K562 (cell line): Measurements from ENCODE around the gene SNCG. TPM values are rescaled to one million over a fixed set of nuclear protein-coding genes. Genes with fewer than 3 reads are reported as not detected.
A peak's percentile ranks its signal among the peaks of the same experiment; 100 is the strongest.
"Not testable (repeated sequence)": the region's sequence is repeated elsewhere in the genome, so short reads cannot be mapped to it uniquely, and the experiment has no call there.

Experiments
- ATAC-seq: fragments of 200-7000 bp; cut with Tn5 transposase; 3 replicates; pipeline ENCODE4 v1.9.1; 2020; ENCODE audit warnings: moderate library complexity
- BruUV-seq: library from RNA; stranded (reverse); fragments of 400-500 nt; replicated peaks from 2 replicates; lab custom pipeline; 2021; lab: Mats Ljungman, UMichigan
- CTCF ChIA-PET: fragments of 300-600 bp; formaldehyde crosslinking; extraction: SDS; loops from one replicate; lab custom pipeline; 2021; ENCODE audit warnings: low intra/inter-chr PET ratio; lab: Yijun Ruan, JAX
- POLR2A ChIA-PET: fragments of 300-600, 350-650 bp; sonication (Branson Sonifier 250); formaldehyde crosslinking; extraction: SDS; loops from one replicate; lab custom pipeline; 2021; ENCODE audit warnings: antibody characterized with exemption, inconsistent platforms; lab: Yijun Ruan, JAX
- DNase-seq, 4 experiments: peaks; one replicate each; pipeline versions ENCODE4 v3.0.0 to v3.0.0-alpha.2; 2011 to 2018; ENCODE audit warnings: low spot score in 3 of 4, mixed read lengths in 3 of 4; ENCODE audit errors: extremely low read depth in 1 of 4
- FAIRE-seq: peaks from 2 replicates; lab custom pipeline; 2011; peaks lifted over from hg19 to GRCh38; lab: Jason Lieb, UNC
- H2AFZ ChIP-seq: 2 replicates; pipeline ENCODE4 v1.6.0; 2011; ENCODE audit warnings: low read depth, low read length, control low read depth, inconsistent platforms
- H3K27ac ChIP-seq: fragments of 200-600 bp; 3 replicates; pipeline ENCODE4 v1.8.0; 2011; ENCODE audit warnings: low read depth, mild to moderate bottlenecking, control low read depth, inconsistent platforms, low read length, moderate library complexity, mixed read lengths; ENCODE audit errors: extremely low read depth
- H3K27me3 ChIP-seq, 2 experiments: fragments of 300-600 bp in 1 of 2; 2 replicates in 1 of 2; 3 replicates in 1 of 2; pipeline versions ENCODE4 v1.6.0 to v1.8.0; 2011; ENCODE audit warnings: inconsistent platforms in 2 of 2, low read length in 2 of 2, mild to moderate bottlenecking in 1 of 2, mixed read lengths in 1 of 2, moderate library complexity in 1 of 2; ENCODE audit not compliant: control insufficient read depth in 2 of 2, insufficient read depth in 2 of 2
- H3K36me3 ChIP-seq: fragments of 300-600 bp; 3 replicates; pipeline ENCODE4 v1.8.0; 2011; ENCODE audit warnings: mild to moderate bottlenecking, low read length, inconsistent platforms; ENCODE audit not compliant: control insufficient read depth, insufficient read depth
- H3K4me1 ChIP-seq, 2 experiments: fragments of 200-600 bp in 1 of 2; replicated peaks in 1 of 2; 2 replicates in 1 of 2; 3 replicates in 1 of 2; pipeline versions ENCODE4 v1.5.1 to v1.8.0; 2011; ENCODE audit warnings: inconsistent platforms in 2 of 2, low read length in 2 of 2, mild to moderate bottlenecking in 1 of 2, mixed read lengths in 1 of 2, moderate library complexity in 1 of 2; ENCODE audit not compliant: control insufficient read depth in 2 of 2, insufficient read depth in 2 of 2
- H3K4me2 ChIP-seq: 2 replicates; pipeline ENCODE4 v1.6.1; 2011; ENCODE audit warnings: low read length, control low read depth, inconsistent platforms, mixed read lengths; ENCODE audit not compliant: insufficient read depth
- H3K4me3 ChIP-seq: fragments of 200-600 bp; sonication (generic), shearing (Covaris generic); 2 replicates; pipeline ENCODE4 v1.5.1; 2016; ENCODE audit warnings: control low read depth, inconsistent platforms
- H3K79me2 ChIP-seq: fragments of 200-600 bp; 3 replicates; pipeline ENCODE4 v1.8.0; 2011; ENCODE audit warnings: low read length, inconsistent platforms; ENCODE audit not compliant: control insufficient read depth, insufficient read depth
- H3K9ac ChIP-seq, 2 experiments: 2 replicates each; pipeline versions ENCODE4 v1.6.0 to v1.6.1; 2011; ENCODE audit warnings: low read depth in 2 of 2, low read length in 2 of 2, control low read depth in 1 of 2, inconsistent platforms in 1 of 2, mild to moderate bottlenecking in 1 of 2, mixed read lengths in 1 of 2; ENCODE audit not compliant: insufficient read depth in 1 of 2
- H3K9me1 ChIP-seq: one replicate; pipeline ENCODE4 v1.6.0; 2011; ENCODE audit warnings: inconsistent platforms, mild to moderate bottlenecking, low read length, moderate library complexity; ENCODE audit not compliant: control insufficient read depth, insufficient read depth
- H3K9me3 ChIP-seq: replicated peaks from 2 replicates; pipeline ENCODE4 v1.5.1; 2011; ENCODE audit warnings: low read depth, low read length, inconsistent platforms; ENCODE audit not compliant: control insufficient read depth, insufficient read depth
- H4K20me1 ChIP-seq: replicated peaks from 2 replicates; pipeline ENCODE4 v1.6.1; 2011; ENCODE audit warnings: low read length, inconsistent platforms, mixed read lengths; ENCODE audit not compliant: control insufficient read depth, insufficient read depth
- CEBPB ChIP-seq: fragments of 450-650 bp; IDR thresholded peaks from 2 replicates; pipeline ENCODE4 v1.6.1; 2016; ENCODE audit warnings: missing genetic modification characterization, missing compliant biosample characterization
- ZNF592 ChIP-seq: fragments of 450-650 bp; IDR thresholded peaks from 2 replicates; pipeline ENCODE4 v1.6.1; 2017; ENCODE audit warnings: antibody characterized with exemption, mild to moderate bottlenecking
- WGBS: fragments of 100-300 bp; shearing (Covaris generic); methylation state at CpG from one replicate; pipeline ENCODE4 v1.1.6; 2016; ENCODE audit warnings: low coverage, mixed read lengths; ENCODE audit not compliant: insufficient coverage; ENCODE audit errors: missing lambda C conversion rate; 5-methylcytosine and 5-hydroxymethylcytosine counted together
- in situ Hi-C: fragments of 300-500 bp; cut with MboI; formaldehyde crosslinking; loops from 4 replicates; pipeline ENCODE4 v1.15.0; 2018; ENCODE audit warnings: inconsistent platforms, mixed read lengths
- intact Hi-C: fragments of 100-400 bp; cut with micrococcal nuclease; formaldehyde crosslinking; loops from 2 replicates; pipeline ENCODE4 v1.14.2; 2022
- polyA plus RNA-seq, 8 experiments: library from polyadenylated mRNA; depleted of rRNA in 4 of 8; stranded (reverse) in 5 of 8; unstranded in 3 of 8; fragments of >200 nt; fragmentation: Nextera tagmentation in 2 of 8; fragmentation: Illumina TruSeq in 1 of 8; extraction: Ambion mirVana in 2 of 8; extraction: Trizol in 1 of 8; gene quantifications; 2 replicates each; pipeline versions ENCODE4 v1.2.1 to v1.2.3, GENCODE V29; 2011 to 2014; ENCODE audit warnings: inconsistent platforms in 1 of 8, missing spikeins in 1 of 8
- total RNA-seq, 7 experiments: library from RNA; depleted of rRNA in 6 of 7; stranded (reverse); fragments of >200 nt in 6 of 7; fragmentation: Illumina TruSeq in 2 of 7; extraction: Trizol in 2 of 7; gene quantifications; 2 replicates each; pipeline versions ENCODE4 v1.2.1 to v1.2.3, GENCODE V29; 2011 to 2021; ENCODE audit warnings: low replicate concordance in 1 of 7

The SNCG gene
- total and polyA plus RNA-seq, 9 of the 15 experiments (the other 6 are each of a cell fraction or from before 2014, with no cell fraction given): 9.8 to 146 (median 93.6) TPM

GRCh38 chr10:86940076-86940475 is 18.3 kb upstream of the SNCG start:
- not testable (repeated sequence) for ATAC-seq, H3K9me3 ChIP-seq, H3K36me3 ChIP-seq, H3K9me1 ChIP-seq
- H2AFZ ChIP-seq: peak overlapping the region; percentile 30; the same call in 1 of the 2 replicates
- peak; percentile 54 for TF ChIP-seq CEBPB (tag)
- TF ChIP-seq, all 486 proteins: peak for 1; not testable (repeated sequence) for 485
- DNase-seq, BruUV-seq, H3K9ac ChIP-seq, H3K4me3 ChIP-seq, H3K27ac ChIP-seq, H3K4me2 ChIP-seq, H4K20me1 ChIP-seq, H3K79me2 ChIP-seq, FAIRE-seq, intact Hi-C loops, H3K27me3 ChIP-seq, in situ Hi-C loops: not testable (repeated sequence)
- ChIA-PET POLR2A (interaction anchor here (0.7 kb wide), 1 partner anchor 55 kb away, joined by 3 read pairs; no protein-coding TSS in a partner anchor), CTCF (interaction anchor here (0.6 to 2.9 kb wide), 6 partner anchors 20 to 832 kb away, joined by 3 to 28 read pairs (median 6); partner anchors contain the start of gene SNCG)
- peaks cover 0 to 13% of the 10 kb centered on the region in 2 experiments; a peak in 2 of 5 replicates for H3K4me1 ChIP-seq
- 83% methylated on average over 10 of the region's 16 CpGs for WGBS

- ChIA-PET POLR2A (interaction anchor here (0.5 to 0.6 kb wide), 2 partner anchors 229 to 232 kb away, joined by 3 read pairs; no protein-coding TSS in a partner anchor), CTCF (interaction anchor here (2.9 kb wide), 1 partner anchor 19 kb away, joined by 28 read pairs; the partner anchor contains the start of gene SNCG)
- in situ Hi-C loops: no loop called here
- ATAC-seq (no peak), FAIRE-seq (no peak), DNase-seq (no peak)
- BruUV-seq: no TSS peak
- Histone ChIP-seq H3K4me2 (no peak overlapping the region), H3K27ac (no peak overlapping the region), H4K20me1 (no peaks in the 10 kb centered on the region), H3K36me3 (no peaks in the 10 kb centered on the region), H3K79me2 (no peaks in the 10 kb centered on the region), H2AFZ (peak overlapping the region; percentile 30; the same call in 1 of the 2 replicates), H3K9me1 (no peaks in the 10 kb centered on the region), H3K4me1 (peaks cover 0 to 19% of the 10 kb centered on the region in 2 experiments; a peak in 2 of 5 replicates), H3K4me3 (no peak overlapping the region), H3K9me3 (no peaks in the 10 kb centered on the region), H3K27me3 (no peaks in the 10 kb centered on the region), H3K9ac (0 out of 4 replicates have a peak overlapping the region, but pooled peaks of 1 of the 2 experiments have one; percentile 36)
- intact Hi-C loops: no loop called here
- 90% methylated on average over 3 of the region's 6 CpGs for WGBS
- 0 out of 2 replicates have a peak, but pooled peaks have one; percentile 26 for TF ChIP-seq ZNF592
Observed at GRCh38 chr10:86940677-86941076, 17.7 kb upstream of the SNCG start.
